Neural cell (in vitro differentiated cells): ENCODE data around the gene MICAL2. TPM values are rescaled to one million over a fixed set of nuclear protein-coding genes. Genes with fewer than 3 reads are reported as not detected.

Source experiments
- H2AFZ ChIP-seq: fragments of 200-600, 300-800 bp; sonication (generic), shearing (Covaris generic); 2 replicates; pipeline ENCODE4 v1.6.0; 2014; ENCODE audit warnings: low read depth, mild to moderate bottlenecking, antibody characterized with exemption, low read length, moderate library complexity
- H3F3A ChIP-seq: fragments of 200-600 bp; shearing (Covaris generic); 2 replicates; pipeline ENCODE4 v1.6.1; 2016; ENCODE audit warnings: mild to moderate bottlenecking, moderate library complexity, mixed read lengths, antibody characterized with exemption, low read length; ENCODE audit not compliant: insufficient read depth, poor library complexity, severe bottlenecking
- H3K27ac ChIP-seq: fragments of 200-600, 300-800 bp; sonication (generic), shearing (Covaris generic); 2 replicates; pipeline ENCODE4 v1.5.1; 2014; ENCODE audit warnings: mild to moderate bottlenecking, low read length, moderate library complexity
- H3K27me3 ChIP-seq: fragments of 300-800, 200-600 bp; sonication (generic), shearing (Covaris generic); 2 replicates; pipeline ENCODE4 v1.6.0; 2014; ENCODE audit warnings: mild to moderate bottlenecking, low read depth, low read length, moderate library complexity; ENCODE audit not compliant: insufficient read depth
- H3K36me3 ChIP-seq: fragments of 300-800, 200-600 bp; sonication (generic), shearing (Covaris generic); 2 replicates; pipeline ENCODE4 v1.5.1; 2014; ENCODE audit warnings: mild to moderate bottlenecking, antibody characterized with exemption, low read length, moderate library complexity; ENCODE audit not compliant: insufficient read depth
- H3K4me2 ChIP-seq: fragments of 300-800, 200-600 bp; sonication (generic), shearing (Covaris generic); 2 replicates; pipeline ENCODE4 v1.6.0; 2014; ENCODE audit warnings: mild to moderate bottlenecking, low read length
- H3K4me3 ChIP-seq: fragments of 300-800, 200-600 bp; sonication (generic), shearing (Covaris generic); 2 replicates; pipeline ENCODE4 v1.5.1; 2014; ENCODE audit warnings: mild to moderate bottlenecking, low read length, moderate library complexity
- H3K79me2 ChIP-seq: fragments of 200-600 bp; shearing (Covaris generic); replicated peaks from 2 replicates; pipeline ENCODE4 v1.6.0; 2014; ENCODE audit warnings: mild to moderate bottlenecking, low read length, moderate library complexity; ENCODE audit not compliant: insufficient read depth
- H3K9ac ChIP-seq: fragments of 300-800, 200-600 bp; sonication (generic), shearing (Covaris generic); 2 replicates; pipeline ENCODE4 v1.6.1; 2016; ENCODE audit warnings: mild to moderate bottlenecking, low read length, mixed read lengths
- H3K9me2 ChIP-seq: fragments of 200-600 bp; shearing (Covaris generic); 2 replicates; pipeline ENCODE4 v1.6.1; 2016; ENCODE audit warnings: mild to moderate bottlenecking, low read length, mixed read lengths; ENCODE audit not compliant: insufficient read depth
- H3K9me3 ChIP-seq: fragments of 200-600, 300-800 bp; sonication (generic), shearing (Covaris generic); 2 replicates; pipeline ENCODE4 v1.6.1; 2016; ENCODE audit warnings: mild to moderate bottlenecking, mixed run types, low read length, moderate library complexity, mixed read lengths
- H4K20me1 ChIP-seq: fragments of 200-600 bp; shearing (Covaris generic); 2 replicates; pipeline ENCODE4 v1.6.1; 2016; ENCODE audit warnings: mild to moderate bottlenecking, mixed run types; ENCODE audit not compliant: insufficient read depth
- CTCF ChIP-seq: fragments of 450-650 bp; IDR thresholded peaks from 2 replicates; pipeline ENCODE4 v1.5.1; 2014; ENCODE audit warnings: antibody characterized with exemption, mild to moderate bottlenecking, moderate library complexity; ENCODE audit not compliant: poor library complexity, severe bottlenecking
- EP300 ChIP-seq: fragments of 450-650 bp; conservative IDR thresholded peaks from 2 replicates; pipeline ENCODE4 v1.6.1; 2014; ENCODE audit warnings: antibody characterized with exemption, mild to moderate bottlenecking, moderate library complexity; ENCODE audit not compliant: poor library complexity, severe bottlenecking
- EZH2 ChIP-seq: fragments of 200-600, 300-800 bp; shearing (Covaris generic), sonication (generic); IDR thresholded peaks from 2 replicates; pipeline ENCODE4 v1.6.1; 2014; ENCODE audit warnings: antibody characterized with exemption, low read length, borderline replicate concordance, mild to moderate bottlenecking; ENCODE audit not compliant: insufficient read depth, poor library complexity, severe bottlenecking
- MXI1 ChIP-seq: fragments of 450-650 bp; conservative IDR thresholded peaks from 2 replicates; pipeline ENCODE4 v1.6.1; 2014; ENCODE audit warnings: antibody characterized with exemption, mild to moderate bottlenecking; ENCODE audit not compliant: poor library complexity, severe bottlenecking
- POLR2AphosphoS5 ChIP-seq: IDR thresholded peaks from 2 replicates; pipeline ENCODE4 v1.6.1; 2012
- RAD21 ChIP-seq: fragments of 450-650 bp; conservative IDR thresholded peaks from 2 replicates; pipeline ENCODE4 v1.6.1; 2014; ENCODE audit warnings: antibody characterized with exemption, mild to moderate bottlenecking, moderate library complexity
- REST ChIP-seq: IDR thresholded peaks from 2 replicates; pipeline ENCODE4 v1.6.1; 2012; ENCODE audit warnings: borderline replicate concordance
- SMC3 ChIP-seq: fragments of 450-650 bp; conservative IDR thresholded peaks from 2 replicates; pipeline ENCODE4 v1.6.1; 2014; ENCODE audit warnings: antibody characterized with exemption, mild to moderate bottlenecking, moderate library complexity; ENCODE audit not compliant: poor library complexity
- TAF1 ChIP-seq: IDR thresholded peaks from 2 replicates; pipeline ENCODE4 v1.6.1; 2012; ENCODE audit warnings: low read depth
- polyA plus RNA-seq: library from polyadenylated mRNA; depleted of rRNA; stranded (reverse); fragments of >200 nt; gene quantifications from 2 replicates; pipeline ENCODE4 v1.2.3, GENCODE V29; 2014

Gene MICAL2
- polyA plus RNA-seq, 1 donor from 2014 or later: 2.2 TPM

- H3K27ac ChIP-seq: no peak overlapping the region
- TF ChIP-seq TAF1 (no peak), REST (no peak), RAD21 (no peak), CTCF (no peak), MXI1 (no peak)
- H3K4me2 ChIP-seq: no peak overlapping the region
- H4K20me1 ChIP-seq: no peaks in the 10 kb centered on the region
- H3K9me2 ChIP-seq: no peaks in the 10 kb centered on the region
- H3K9ac ChIP-seq: no peak overlapping the region
- no peaks in the 10 kb centered on the region for H3K36me3 ChIP-seq
- no peaks in the 10 kb centered on the region for H3K9me3 ChIP-seq
- no peaks in the 10 kb centered on the region for H3K79me2 ChIP-seq
- no peaks in the 10 kb centered on the region for H3F3A ChIP-seq
- H3K27me3 ChIP-seq: no peaks in the 10 kb centered on the region
- H2AFZ ChIP-seq: no peak overlapping the region
- no peak overlapping the region for H3K4me3 ChIP-seq
Observed at GRCh38 chr11:12240677-12241076, 130.3 kb downstream of the MICAL2 start.

GRCh38 chr11:12241401-12241800 is 131.0 kb downstream of the MICAL2 start:
- Histone ChIP-seq H3K79me2 (no peaks in the 10 kb centered on the region), H2AFZ (no peak overlapping the region), H3K27me3 (no peaks in the 10 kb centered on the region), H3F3A (no peaks in the 10 kb centered on the region), H3K4me3 (no peak overlapping the region), H3K9ac (no peak overlapping the region), H3K4me2 (no peak overlapping the region), H3K27ac (no peak overlapping the region), H3K9me2 (no peaks in the 10 kb centered on the region), H3K9me3 (no peaks in the 10 kb centered on the region), H4K20me1 (no peaks in the 10 kb centered on the region), H3K36me3 (no peaks in the 10 kb centered on the region)
- TF ChIP-seq EZH2: no peak
- no peak for TF ChIP-seq TAF1
- no peak for TF ChIP-seq CTCF
- TF ChIP-seq RAD21: no peak
- no peak for TF ChIP-seq SMC3
- no peak for TF ChIP-seq POLR2AphosphoS5
- no peak for TF ChIP-seq MXI1
- TF ChIP-seq EP300: no peak
- TF ChIP-seq REST: no peak
